Measurements from ENCODE around the gene GLYATL1B.
"Not testable (repeated sequence)": the region's sequence is repeated elsewhere in the genome, so short reads cannot be mapped to it uniquely, and the experiment has no call there.

The GLYATL1B gene

DNA sequence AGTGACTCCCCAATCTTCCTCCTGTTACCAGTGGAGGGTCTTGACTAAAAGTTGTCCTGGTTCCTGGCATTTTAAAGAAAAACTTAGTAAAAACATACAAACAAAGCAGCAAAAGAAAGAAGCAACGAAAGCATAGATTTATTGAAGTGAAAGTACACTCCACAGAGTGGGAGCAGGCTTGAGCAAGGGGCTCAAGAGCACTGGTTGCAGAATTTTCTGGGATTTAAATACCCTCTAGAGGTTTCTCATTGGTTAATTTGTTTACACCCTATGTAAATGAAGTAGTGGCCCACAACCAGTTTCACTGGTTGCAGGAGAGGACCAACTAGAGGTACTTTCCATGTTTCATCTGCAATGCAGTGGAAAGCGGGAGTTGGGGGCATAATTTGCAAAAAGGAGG is 31.7 kb downstream of the GLYATL1B start:
- Histone ChIP-seq H3K36me3 (no peaks in the 10 kb centered on the region), H3K27me3 (no peaks in the 10 kb centered on the region), H3K4me1 (no peaks in the 10 kb centered on the region), H3K27ac (no peak overlapping the region), H3K4me3 (no peak overlapping the region), H3K9me3 (peaks cover 0 to 28% (median 24%) of the 10 kb centered on the region in 3 donors)
- no peak for DNase-seq
- TF ChIP-seq, protein P1, sequence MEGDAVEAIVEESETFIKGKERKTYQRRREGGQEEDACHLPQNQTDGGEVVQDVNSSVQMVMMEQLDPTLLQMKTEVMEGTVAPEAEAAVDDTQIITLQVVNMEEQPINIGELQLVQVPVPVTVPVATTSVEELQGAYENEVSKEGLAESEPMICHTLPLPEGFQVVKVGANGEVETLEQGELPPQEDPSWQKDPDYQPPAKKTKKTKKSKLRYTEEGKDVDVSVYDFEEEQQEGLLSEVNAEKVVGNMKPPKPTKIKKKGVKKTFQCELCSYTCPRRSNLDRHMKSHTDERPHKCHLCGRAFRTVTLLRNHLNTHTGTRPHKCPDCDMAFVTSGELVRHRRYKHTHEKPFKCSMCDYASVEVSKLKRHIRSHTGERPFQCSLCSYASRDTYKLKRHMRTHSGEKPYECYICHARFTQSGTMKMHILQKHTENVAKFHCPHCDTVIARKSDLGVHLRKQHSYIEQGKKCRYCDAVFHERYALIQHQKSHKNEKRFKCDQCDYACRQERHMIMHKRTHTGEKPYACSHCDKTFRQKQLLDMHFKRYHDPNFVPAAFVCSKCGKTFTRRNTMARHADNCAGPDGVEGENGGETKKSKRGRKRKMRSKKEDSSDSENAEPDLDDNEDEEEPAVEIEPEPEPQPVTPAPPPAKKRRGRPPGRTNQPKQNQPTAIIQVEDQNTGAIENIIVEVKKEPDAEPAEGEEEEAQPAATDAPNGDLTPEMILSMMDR (IDR thresholded peaks at IDR 0.05) = no peak
- intact Hi-C loops (cut with DNase I; ENCODE audit: low total_unique reads) = no loop called here

- intact Hi-C loops (cut with DNase I; ENCODE audit: low total_unique reads) = no loop called here
- no peaks in the 10 kb centered on the region for H3K27me3 ChIP-seq
- TF ChIP-seq, protein P1 (IDR thresholded peaks at IDR 0.05) = no peak
- peaks cover 0 to 28% (median 24%) of the 10 kb centered on the region in 3 donors for H3K9me3 ChIP-seq
- no peaks in the 10 kb centered on the region for H3K4me1 ChIP-seq
- H3K27ac ChIP-seq = no peak overlapping the region
- H3K36me3 ChIP-seq = no peaks in the 10 kb centered on the region
- no peak for DNase-seq
- H3K4me3 ChIP-seq = no peak overlapping the region
Observed at GRCh38 chr11:59119826-59120225, 33.7 kb downstream of the GLYATL1B start.

GRCh38 chr11:59135648-59136461 is 49.7 kb downstream of the GLYATL1B start:
- Histone ChIP-seq H3K4me1 (peaks cover 0 to 6% (median 0%) of the 10 kb centered on the region in 4 donors), H3K36me3 (peaks cover 15 to 43% (median 24%) of the 10 kb centered on the region in 3 donors), H3K4me3 (no peak overlapping the region), H3K27ac (no peak overlapping the region), H3K9me3 (no peaks in the 10 kb centered on the region), H3K27me3 (no peaks in the 10 kb centered on the region)
- TF ChIP-seq, protein P1 (IDR thresholded peaks at IDR 0.05) = peak; percentile 91 to 99
- intact Hi-C loops (cut with DNase I; ENCODE audit: low total_unique reads) = loop anchor here (10.0 kb wide), 1 partner anchor 481 kb away; no protein-coding TSS in a partner anchor
- DNase-seq = peak; percentile 79 to 82

- intact Hi-C loops (cut with DNase I; ENCODE audit: low total_unique reads) = loop anchor here (10.0 kb wide), 1 partner anchor 482 kb away; no protein-coding TSS in a partner anchor
Observed at GRCh38 chr11:59136551-59136950, 50.4 kb downstream of the GLYATL1B start.

DNA sequence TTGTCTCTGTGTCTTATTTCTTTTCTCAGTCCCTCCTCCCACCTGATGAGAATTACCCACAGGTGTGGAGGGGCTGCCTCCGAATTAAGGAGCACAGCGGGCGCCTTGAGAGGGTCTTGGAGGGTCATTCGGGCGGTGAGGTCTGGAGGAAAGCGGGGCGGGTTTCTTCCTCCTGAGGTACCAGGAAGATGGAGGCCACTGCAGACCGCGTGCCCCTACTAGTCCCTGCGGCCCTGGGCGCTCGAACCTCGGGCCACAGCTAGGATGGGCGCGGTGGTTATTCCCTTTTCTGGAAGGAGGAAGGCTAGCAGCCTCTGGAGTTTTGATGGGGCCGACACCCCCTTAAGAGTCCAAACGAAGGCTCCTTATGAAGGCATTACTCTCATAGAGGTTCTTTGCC is 51.1 kb downstream of the GLYATL1B start:
- no peak for DNase-seq
- Histone ChIP-seq H3K36me3 (peaks cover 9 to 30% (median 15%) of the 10 kb centered on the region in 3 donors), H3K27me3 (no peaks in the 10 kb centered on the region), H3K27ac (no peak overlapping the region), H3K9me3 (no peaks in the 10 kb centered on the region), H3K4me1 (peaks cover 0 to 8% (median 3%) of the 10 kb centered on the region in 4 donors), H3K4me3 (no peak overlapping the region)
- intact Hi-C loops (cut with DNase I; ENCODE audit: low total_unique reads) = loop anchor here (10.0 kb wide), 1 partner anchor 482 kb away; no protein-coding TSS in a partner anchor
- TF ChIP-seq, protein P1 (IDR thresholded peaks at IDR 0.05) = no peak

More at GRCh38 chr11:59136551-59136950, 50.4 kb downstream of the GLYATL1B start:
- H3K4me1 ChIP-seq, H3K4me3 ChIP-seq, H3K9me3 ChIP-seq, H3K27me3 ChIP-seq, H3K27ac ChIP-seq, DNase-seq: not testable (repeated sequence)
- H3K36me3 ChIP-seq = peaks cover 15 to 37% (median 22%) of the 10 kb centered on the region in 3 donors

DNA sequence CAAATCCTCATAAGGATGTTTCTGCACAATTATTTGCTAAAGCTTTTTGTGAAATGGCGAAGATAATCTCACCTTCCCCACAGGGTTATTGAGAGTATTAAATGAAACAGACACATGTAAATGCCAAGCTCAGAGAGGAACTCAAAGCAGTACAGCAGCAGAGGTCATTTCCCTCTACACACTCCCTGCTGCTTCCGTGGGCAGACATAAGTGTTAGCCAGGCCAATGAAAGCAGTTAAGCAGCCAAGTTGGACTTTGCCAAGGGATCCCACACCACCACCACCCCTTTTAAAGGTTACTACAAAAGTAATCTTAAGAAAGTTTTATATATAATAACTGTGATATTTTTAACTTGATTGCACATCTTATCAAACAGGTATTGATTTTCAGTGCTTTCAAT is 52.5 kb downstream of the GLYATL1B start:
- H3K36me3 ChIP-seq = peaks cover 8 to 16% (median 8%) of the 10 kb centered on the region in 3 donors
- intact Hi-C loops (cut with DNase I; ENCODE audit: low total_unique reads) = loop anchor here (10.0 kb wide), 1 partner anchor 484 kb away; no protein-coding TSS in a partner anchor

More for the DNA sequence above, 52.5 kb downstream of the GLYATL1B start:
- no peaks in the 10 kb centered on the region for H3K27me3 ChIP-seq
- no peak overlapping the region for H3K27ac ChIP-seq
- DNase-seq = no peak
- no peak overlapping the region for H3K4me3 ChIP-seq
- TF ChIP-seq, protein P1 (IDR thresholded peaks at IDR 0.05) = no peak
- H3K9me3 ChIP-seq = no peaks in the 10 kb centered on the region
- peaks cover 0 to 12% (median 4%) of the 10 kb centered on the region in 4 donors for H3K4me1 ChIP-seq
